IMR-90 (cell line): ENCODE measurements around the gene PTGR3. TPM values are rescaled to one million over a fixed set of nuclear protein-coding genes. Genes with fewer than 3 reads are reported as not detected.

Experiments used
- ATAC-seq: fragments of 200-7000 bp; cut with Tn5 transposase; 2 replicates; pipeline ENCODE4 v1.9.1; 2020; ENCODE audit warnings: low read depth, mild to moderate bottlenecking, moderate library complexity
- BruUV-seq: library from RNA; stranded (reverse); fragments of 400-500 nt; replicated peaks from 2 replicates; lab custom pipeline; 2021; lab: Mats Ljungman, UMichigan
- CTCF ChIA-PET: fragments of 300-600 bp; formaldehyde crosslinking; extraction: SDS; loops from one replicate; lab custom pipeline; 2021; ENCODE audit warnings: antibody characterized with exemption; lab: Yijun Ruan, JAX
- POLR2A ChIA-PET: fragments of 300-600 bp; sonication (Branson Sonifier 250); formaldehyde crosslinking; loops from one replicate; lab custom pipeline; 2022; ENCODE audit warnings: antibody characterized with exemption; ENCODE audit not compliant: unreplicated experiment; lab: Charles Lee
- DNase-seq: peaks from one replicate; pipeline ENCODE4 v3.0.0; 2013
- H2AFZ ChIP-seq: replicated peaks from 2 replicates; pipeline ENCODE3; 2013; ENCODE audit warnings: low read length, mild to moderate bottlenecking; ENCODE audit not compliant: poor library complexity
- H2AK5ac ChIP-seq: 2 replicates; pipeline ENCODE4 v1.6.1; 2013; ENCODE audit warnings: low read depth, low read length, inconsistent platforms
- H2AK9ac ChIP-seq: replicated peaks from 2 replicates; pipeline ENCODE3; 2013; ENCODE audit warnings: mild to moderate bottlenecking, low read depth, low read length, moderate library complexity; ENCODE audit not compliant: poor library complexity
- H2BK120ac ChIP-seq: 2 replicates; pipeline ENCODE4 v1.6.1; 2013; ENCODE audit warnings: low read depth, low read length, inconsistent platforms
- H2BK15ac ChIP-seq: 3 replicates; pipeline ENCODE4 v1.6.1; 2013; ENCODE audit warnings: low read depth, low read length, inconsistent platforms
- H2BK20ac ChIP-seq: 2 replicates; pipeline ENCODE4 v1.6.1; 2013; ENCODE audit warnings: low read depth, mild to moderate bottlenecking, inconsistent platforms, low read length, moderate library complexity
- H2BK5ac ChIP-seq: 2 replicates; pipeline ENCODE4 v1.6.1; 2013; ENCODE audit warnings: mild to moderate bottlenecking, low read depth, low read length, inconsistent platforms; ENCODE audit not compliant: poor library complexity, severe bottlenecking
- H3K14ac ChIP-seq: replicated peaks from 2 replicates; pipeline ENCODE4 v1.6.1; 2013; ENCODE audit warnings: low read depth, low read length, inconsistent platforms
- H3K18ac ChIP-seq: 2 replicates; pipeline ENCODE4 v1.6.1; 2013; ENCODE audit warnings: low read depth, low read length, control low read depth
- H3K23ac ChIP-seq: 2 replicates; pipeline ENCODE4 v1.6.1; 2013; ENCODE audit warnings: low read depth, low read length, inconsistent platforms
- H3K27ac ChIP-seq: 2 replicates; pipeline ENCODE4 v1.5.1; 2013; ENCODE audit warnings: mild to moderate bottlenecking, control low read depth, low read length; ENCODE audit not compliant: insufficient read depth
- H3K27me3 ChIP-seq: 2 replicates; pipeline ENCODE4 v1.6.1; 2013; ENCODE audit warnings: low read length; ENCODE audit not compliant: control insufficient read depth, insufficient read depth
- H3K36me3 ChIP-seq: 2 replicates; pipeline ENCODE4 v1.6.1; 2013; ENCODE audit warnings: low read length, mixed read lengths; ENCODE audit not compliant: control insufficient read depth, insufficient read depth
- H3K4ac ChIP-seq: 2 replicates; pipeline ENCODE4 v1.6.1; 2013; ENCODE audit warnings: low read depth, low read length, inconsistent platforms
- H3K4me1 ChIP-seq: 2 replicates; pipeline ENCODE4 v1.6.1; 2013; ENCODE audit warnings: low read length, mixed read lengths; ENCODE audit not compliant: control insufficient read depth, insufficient read depth
- H3K4me2 ChIP-seq: 2 replicates; pipeline ENCODE4 v1.6.1; 2013; ENCODE audit warnings: low read depth, mild to moderate bottlenecking, control low read depth, low read length, moderate library complexity
- H3K4me3 ChIP-seq: 2 replicates; pipeline ENCODE4 v1.5.1; 2013; ENCODE audit warnings: low read depth, mild to moderate bottlenecking, control low read depth, low read length, moderate library complexity; ENCODE audit not compliant: insufficient read depth
- H3K56ac ChIP-seq: 2 replicates; pipeline ENCODE4 v1.6.1; 2013; ENCODE audit warnings: low read length, inconsistent platforms; ENCODE audit not compliant: insufficient read depth; ENCODE audit errors: extremely low read depth
- H3K79me1 ChIP-seq, 2 experiments: 2 replicates each; pipeline ENCODE4 v1.6.1; 2013; ENCODE audit warnings: low read length in 2 of 2, inconsistent platforms in 1 of 2, low read depth in 1 of 2
- H3K9ac ChIP-seq: 2 replicates; pipeline ENCODE4 v1.6.1; 2013; ENCODE audit warnings: low read depth, low read length, control low read depth
- H3K9me1 ChIP-seq: 2 replicates; pipeline ENCODE4 v1.6.1; 2013; ENCODE audit warnings: low read length, inconsistent platforms; ENCODE audit not compliant: insufficient read depth
- H3K9me3 ChIP-seq: 2 replicates; pipeline ENCODE4 v1.6.1; 2013; ENCODE audit warnings: low read length; ENCODE audit not compliant: control insufficient read depth, insufficient read depth
- H4K20me1 ChIP-seq: 2 replicates; pipeline ENCODE4 v1.6.1; 2013; ENCODE audit warnings: low read length, inconsistent platforms; ENCODE audit not compliant: insufficient read depth
- H4K5ac ChIP-seq: 2 replicates; pipeline ENCODE4 v1.6.1; 2013; ENCODE audit warnings: mild to moderate bottlenecking, low read depth, low read length, control low read depth
- H4K8ac ChIP-seq, 2 experiments: 2 replicates each; pipeline ENCODE4 v1.6.1; 2013; ENCODE audit warnings: low read depth in 2 of 2, low read length in 2 of 2, control low read depth in 1 of 2, inconsistent platforms in 1 of 2
- H4K91ac ChIP-seq: 2 replicates; pipeline ENCODE4 v1.6.1; 2013; ENCODE audit warnings: low read depth, low read length, inconsistent platforms; ENCODE audit not compliant: insufficient read depth
- FOS ChIP-seq: fragments of 150-350 bp; IDR thresholded peaks from 2 replicates; pipeline ENCODE4 v1.6.1; 2016; ENCODE audit warnings: low read depth, low read length
- WGBS, 2 experiments: methylation state at CpG; one replicate each; pipeline versions ENCODE4 v1.1.5 to v1.1.7; 2013; ENCODE audit warnings: missing lambda C conversion rate in 2 of 2; ENCODE audit not compliant: insufficient read length in 1 of 2; ENCODE audit errors: extremely low coverage in 2 of 2; 5-methylcytosine and 5-hydroxymethylcytosine counted together
- dilution Hi-C: fragments of 300-500 bp; cut with HindIII; formaldehyde crosslinking; loops from one replicate; pipeline ENCODE4 v1.14.3; 2018; ENCODE audit warnings: low sequenced_read_pairs; ENCODE audit not compliant: unreplicated experiment
- in situ Hi-C: fragments of 300-500 bp; cut with MboI; formaldehyde crosslinking; loops from 3 replicates; pipeline ENCODE4 v1.14.3; 2019; ENCODE audit warnings: low sequenced_read_pairs, inconsistent platforms, mixed read lengths
- intact Hi-C: fragments of 100-400 bp; cut with micrococcal nuclease; formaldehyde crosslinking; loops from 2 replicates; pipeline ENCODE4 v1.10.0; 2022
- polyA plus RNA-seq, 3 experiments: library from polyadenylated mRNA; depleted of rRNA; stranded (reverse); fragments of >200 nt; gene quantifications; 2 replicates each; pipeline ENCODE4 v1.2.3, GENCODE V29; 2012; ENCODE audit warnings: low replicate concordance in 1 of 3
- total RNA-seq: library from RNA; depleted of rRNA; stranded (reverse); fragments of >200 nt; gene quantifications from 2 replicates; pipeline ENCODE4 v1.2.3, GENCODE V29; 2012

PTGR3 gene
- total and polyA plus RNA-seq, 2 of the 4 experiments (the other 2 are of a cell fraction), result 16.1 to 26.4 TPM

GRCh38 chr18:75161256-75162028 lies 47.5 kb downstream of the PTGR3 start:
- no peak overlapping the region for H2AFZ ChIP-seq
- no peak overlapping the region for H3K4ac ChIP-seq
- no TSS peak for BruUV-seq
- no peak overlapping the region for H4K5ac ChIP-seq
- ChIA-PET POLR2A (no interaction called here), CTCF (no interaction called here)
- no peak overlapping the region for H3K4me2 ChIP-seq
- H3K9ac ChIP-seq, result no peak overlapping the region
- peaks cover 1% of the 10 kb centered on the region; the same call in 1 of the 2 replicates for H3K4me1 ChIP-seq
- no peaks in the 10 kb centered on the region for H3K79me1 ChIP-seq
- ATAC-seq (no peak), DNase-seq (no peak)
- no peak overlapping the region for H3K56ac ChIP-seq
- H3K36me3 ChIP-seq, result no peaks in the 10 kb centered on the region
- H2AK9ac ChIP-seq, result no peak overlapping the region
- intact Hi-C loops, result no loop called here
- 97% methylated on average over 5 of the region's 14 CpGs; no CpG with 5 or more reads in 1 of the 2 experiments for WGBS, 2 experiments
- H2BK15ac ChIP-seq, result no peak overlapping the region
- H2BK5ac ChIP-seq, result no peak overlapping the region
- no peak overlapping the region for H2BK120ac ChIP-seq
- no peak overlapping the region for H2AK5ac ChIP-seq
- H4K20me1 ChIP-seq, result no peaks in the 10 kb centered on the region
- H3K14ac ChIP-seq, result no peak overlapping the region
- H3K18ac ChIP-seq, result no peak overlapping the region
- no peak overlapping the region for H3K27ac ChIP-seq
- no peak overlapping the region for H3K4me3 ChIP-seq
- no peak overlapping the region for H4K91ac ChIP-seq
- no peak overlapping the region for H2BK20ac ChIP-seq
- H3K23ac ChIP-seq, result no peak overlapping the region
- H3K9me1 ChIP-seq, result peaks cover 2% of the 10 kb centered on the region; the same call in 1 of the 2 replicates
- TF ChIP-seq FOS, result no peak
- H3K9me3 ChIP-seq, result peaks cover 8% of the 10 kb centered on the region; the same call in 1 of the 2 replicates
- in situ Hi-C loops, result no loop called here
- dilution Hi-C loops, result no loop called here
- H3K27me3 ChIP-seq, result peaks cover 17% of the 10 kb centered on the region
- no peak overlapping the region for H4K8ac ChIP-seq
